Gastroesophageal sphincter (tissue), 3 donors: ENCODE measurements around the gene SERPINH1.

ENCODE experiments used
- CTCF ChIP-seq, 4 experiments: fragments of 200-600 bp in 2 of 4; fragments of 450-650 bp in 2 of 4; sonication (generic) in 1 of 4; IDR thresholded peaks; one replicate each; pipeline ENCODE4 v1.5.1; 2017 to 2019; ENCODE audit warnings: antibody characterized with exemption in 4 of 4, mild to moderate bottlenecking in 2 of 4, moderate library complexity in 2 of 4
- POLR2A ChIP-seq, 2 donors: fragments of 450-650 bp; IDR thresholded peaks; one replicate each; pipeline ENCODE4 v1.6.1; 2017; ENCODE audit warnings: antibody characterized with exemption in 2 of 2, mild to moderate bottlenecking in 2 of 2, moderate library complexity in 1 of 2
- POLR2AphosphoS5 ChIP-seq: sonication (generic); formaldehyde crosslinking; IDR thresholded peaks from one replicate; pipeline ENCODE4 v1.6.1; 2017; ENCODE audit warnings: antibody characterized with exemption

GRCh38 chr11:75527130-75527529 lies 34.9 kb upstream of the SERPINH1 start:
- TF ChIP-seq POLR2AphosphoS5 (no peak), POLR2A (IDR thresholded peaks at IDR 0.05) (no peak), CTCF (IDR thresholded peaks at IDR 0.05) (no peak)
